Lower leg skin (tissue), 4 donors: ENCODE data around the gene LARP1. TPM values are rescaled to one million over a fixed set of nuclear protein-coding genes. Genes with fewer than 3 reads are reported as not detected.

Source experiments
- DNase-seq, 2 donors: peaks; one replicate each; pipeline ENCODE4 v3.0.0-alpha.2; 2019; ENCODE audit warnings: low spot score in 2 of 2
- H3K4me3 ChIP-seq: fragments of 200-600 bp; sonication (generic); 2 replicates; pipeline ENCODE4 v1.5.1; 2017; ENCODE audit warnings: mild to moderate bottlenecking, low read depth; ENCODE audit not compliant: poor library complexity, severe bottlenecking
- CTCF ChIP-seq, 3 donors: fragments of 450-650 bp; IDR thresholded peaks; one replicate each; pipeline ENCODE4 v1.5.1; 2016; ENCODE audit warnings: antibody characterized with exemption in 3 of 3, mild to moderate bottlenecking in 3 of 3, moderate library complexity in 2 of 3
- POLR2A ChIP-seq, 2 donors: fragments of 450-650 bp; IDR thresholded peaks; one replicate each; pipeline ENCODE4 v1.6.1; 2016 to 2017; ENCODE audit warnings: antibody characterized with exemption in 2 of 2, mild to moderate bottlenecking in 1 of 2, moderate library complexity in 1 of 2
- WGBS, 2 donors: methylation state at CpG; one replicate each; pipeline ENCODE4 v1.1.5; 2018; 5-methylcytosine and 5-hydroxymethylcytosine counted together
- intact Hi-C: fragments of 100-400 bp; cut with DNase I; formaldehyde crosslinking; loops from one replicate; pipeline ENCODE4 v1.15.0; 2023; ENCODE audit warnings: low total_unique reads
- total RNA-seq, 4 donors: library from RNA; depleted of rRNA; stranded (reverse); fragments of >200 nt; gene quantifications; one replicate each; pipeline ENCODE4 v1.1.0, GENCODE V29; 2016

Gene LARP1
- total RNA-seq = 100 to 1,000 TPM in 3 of 4 donors, 10 to 100 TPM in 1; 96.0 to 115 (median 104) TPM

DNA sequence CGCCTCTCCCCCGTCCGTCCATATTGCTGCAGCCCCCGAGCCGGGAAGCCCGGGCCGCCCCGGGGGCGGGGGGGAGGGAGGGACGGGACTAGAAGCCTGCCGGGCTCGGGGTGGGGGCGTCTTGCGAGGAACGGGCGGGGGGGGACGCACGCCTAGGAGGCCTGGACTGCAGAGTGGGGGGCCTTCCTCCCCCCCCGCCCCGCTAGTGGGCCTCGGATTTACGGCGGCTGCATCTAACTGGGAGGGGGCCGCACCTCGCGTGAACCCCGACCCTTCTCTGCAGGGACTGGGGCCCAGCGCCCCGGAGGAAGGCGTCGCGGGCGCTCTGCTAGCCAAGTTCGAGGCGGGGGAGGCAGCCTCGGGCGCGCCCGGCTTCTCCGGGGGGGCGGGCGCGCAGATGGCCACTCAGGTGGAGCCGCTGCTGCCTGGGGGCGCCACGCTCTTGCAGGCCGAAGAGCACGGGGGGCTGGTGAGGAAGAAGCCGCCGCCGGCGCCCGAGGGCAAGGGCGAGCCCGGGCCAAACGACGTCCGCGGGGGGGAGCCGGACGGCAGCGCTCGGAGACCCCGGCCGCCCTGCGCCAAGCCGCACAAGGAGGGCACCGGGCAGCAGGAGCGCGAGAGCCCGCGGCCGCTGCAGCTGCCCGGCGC is at the start of gene LARP1:
Gene LARP1 (plus strand): TSS at position 17 of the 648 bp plus-strand sequence. CDS start 381 bp downstream, at position 398.
- WGBS, 2 donors = 0% methylated on average over 1 to 20 of the region's 75 CpGs
- intact Hi-C loops = no loop called here

GRCh38 chr5:154706416-154706815 is 48.8 kb upstream of the LARP1 start:
- intact Hi-C loops = no loop called here
- DNase-seq = no peak
- TF ChIP-seq CTCF (IDR thresholded peaks at IDR 0.05) = no peak
- no peak for TF ChIP-seq POLR2A (IDR thresholded peaks at IDR 0.05)
- no peak overlapping the region for H3K4me3 ChIP-seq
- WGBS, 2 donors = 86 to 93% methylated on average over 1 of the region's 1 CpG

More for the DNA sequence above, at the start of gene LARP1:
- TF ChIP-seq POLR2A (IDR thresholded peaks at IDR 0.05) (no peak), CTCF (IDR thresholded peaks at IDR 0.05) (no peak)
- H3K4me3 ChIP-seq = peak within 1 kb of the TSS; percentile 90
- DNase-seq = peak in 1 of 2 donors; percentile 32

- WGBS, 2 donors = 87 to 90% methylated on average over 5 of the region's 5 CpGs
- H3K4me3 ChIP-seq = no peak overlapping the region
- TF ChIP-seq POLR2A (IDR thresholded peaks at IDR 0.05) = no peak
- no peak for TF ChIP-seq CTCF (IDR thresholded peaks at IDR 0.05)
- intact Hi-C loops = no loop called here
- no peak for DNase-seq
Measured at GRCh38 chr5:154707641-154708040, 47.5 kb upstream of the LARP1 start.

DNA sequence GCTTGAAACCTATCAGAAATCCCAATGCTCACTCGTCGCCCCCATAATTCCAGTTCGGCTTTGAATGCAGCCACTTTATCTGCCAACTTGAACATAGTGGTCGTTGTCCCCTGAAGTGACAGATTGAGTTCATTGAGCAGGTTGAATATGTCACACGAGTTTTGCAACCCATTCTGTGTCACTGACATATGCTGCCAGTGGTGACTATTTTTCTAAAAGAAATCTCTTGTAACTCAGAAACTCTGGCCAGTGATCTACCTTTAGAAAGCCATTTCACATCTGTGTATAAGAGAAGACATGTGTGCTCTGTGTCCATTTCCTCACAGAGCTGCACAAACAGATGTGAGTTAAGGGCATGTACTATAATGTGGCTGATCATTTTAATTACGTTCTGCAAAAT is 47.0 kb upstream of the LARP1 start:
- whole genome bisulfite sequencing, 2 donors = 62 to 75% methylated on average over 6 of the region's 6 CpGs
- no peak overlapping the region for H3K4me3 ChIP-seq
- no peak for TF ChIP-seq POLR2A (IDR thresholded peaks at IDR 0.05)
- TF ChIP-seq CTCF (IDR thresholded peaks at IDR 0.05) = no peak
- DNase-seq = no peak
- intact Hi-C loops = no loop called here

- intact Hi-C loops = no loop called here
- WGBS, 2 donors = 57 to 67% methylated on average over 5 of the region's 5 CpGs
- no peak for DNase-seq
- TF ChIP-seq CTCF (IDR thresholded peaks at IDR 0.05) = no peak
- no peak for TF ChIP-seq POLR2A (IDR thresholded peaks at IDR 0.05)
- H3K4me3 ChIP-seq = no peak overlapping the region
Measured at GRCh38 chr5:154708846-154709245, 46.3 kb upstream of the LARP1 start.
